Common myeloid progenitor, CD34-positive (primary cell): ENCODE measurements around the gene HK2.
A peak's percentile ranks its signal among the peaks of the same experiment; 100 is the strongest.

Experiments used
- CTCF ChIA-PET: fragments of 350-600 bp; sonication (Branson Sonifier 250); formaldehyde crosslinking; loops from one replicate; lab custom pipeline; 2021; ENCODE audit warnings: antibody characterized with exemption; lab: Charles Lee
- POLR2A ChIA-PET: fragments of 350-600 bp; sonication (Branson Sonifier 250); formaldehyde crosslinking; loops from one replicate; lab custom pipeline; 2021; ENCODE audit warnings: antibody characterized with exemption; lab: Charles Lee
- DNase-seq, 3 donors: peaks; one replicate each; pipeline versions ENCODE4 v3.0.0 to v3.0.0-alpha.2; 2013
- H3K27ac ChIP-seq, 2 experiments: 1 replicate in 1 of 2; 2 replicates in 1 of 2; pipeline ENCODE4 v1.7.0; 2013; ENCODE audit warnings: inconsistent platforms in 2 of 2, low read length in 2 of 2, mild to moderate bottlenecking in 2 of 2, low read depth in 1 of 2, moderate library complexity in 1 of 2; ENCODE audit not compliant: severe bottlenecking in 2 of 2, insufficient read depth in 1 of 2, poor library complexity in 1 of 2
- H3K27me3 ChIP-seq, 5 experiments: replicated peaks in 2 of 5; 1 replicate in 3 of 5; 2 replicates in 2 of 5; pipeline versions ENCODE4 v1.6.1 to v1.7.0; 2013; ENCODE audit warnings: low read length in 4 of 5, mild to moderate bottlenecking in 2 of 5, moderate library complexity in 2 of 5, inconsistent platforms in 1 of 5; ENCODE audit not compliant: insufficient read depth in 5 of 5, control insufficient read depth in 4 of 5
- H3K36me3 ChIP-seq, 4 experiments: 1 replicate in 2 of 4; 2 replicates in 2 of 4; pipeline versions ENCODE4 v1.6.1 to v1.7.0; 2013; ENCODE audit warnings: low read length in 3 of 4, control low read depth in 1 of 4, mild to moderate bottlenecking in 1 of 4; ENCODE audit not compliant: control insufficient read depth in 4 of 4, insufficient read depth in 4 of 4
- H3K4me1 ChIP-seq, 4 experiments: 1 replicate in 3 of 4; 2 replicates in 1 of 4; pipeline versions ENCODE4 v1.6.1 to v1.7.1; 2013; ENCODE audit warnings: low read length in 3 of 4, mild to moderate bottlenecking in 3 of 4, control low read depth in 1 of 4, inconsistent platforms in 1 of 4, moderate library complexity in 1 of 4; ENCODE audit not compliant: control insufficient read depth in 4 of 4, insufficient read depth in 4 of 4; ENCODE audit errors: control extremely low read depth in 1 of 4
- H3K4me3 ChIP-seq, 7 experiments: 1 replicate in 4 of 7; 2 replicates in 3 of 7; pipeline versions ENCODE4 v1.5.1 to v1.7.0; 2013; ENCODE audit warnings: mild to moderate bottlenecking in 7 of 7, low read length in 6 of 7, moderate library complexity in 6 of 7, inconsistent platforms in 2 of 7, low read depth in 2 of 7, control low read depth in 1 of 7; ENCODE audit not compliant: insufficient read depth in 4 of 7, control insufficient read depth in 1 of 7; ENCODE audit errors: extremely low read depth in 1 of 7
- H3K9me3 ChIP-seq, 5 experiments: 1 replicate in 4 of 5; 2 replicates in 1 of 5; pipeline versions ENCODE4 v1.6.1 to v1.7.1; 2013; ENCODE audit warnings: low read length in 4 of 5, mild to moderate bottlenecking in 2 of 5, inconsistent platforms in 1 of 5, low read depth in 1 of 5, moderate library complexity in 1 of 5; ENCODE audit not compliant: control insufficient read depth in 4 of 5, insufficient read depth in 2 of 5; ENCODE audit errors: control extremely low read depth in 1 of 5
- WGBS: methylation state at CpG from one replicate; pipeline ENCODE4 v1.1.5; 2013; ENCODE audit not compliant: insufficient coverage; 5-methylcytosine and 5-hydroxymethylcytosine counted together

HK2 gene

DNA sequence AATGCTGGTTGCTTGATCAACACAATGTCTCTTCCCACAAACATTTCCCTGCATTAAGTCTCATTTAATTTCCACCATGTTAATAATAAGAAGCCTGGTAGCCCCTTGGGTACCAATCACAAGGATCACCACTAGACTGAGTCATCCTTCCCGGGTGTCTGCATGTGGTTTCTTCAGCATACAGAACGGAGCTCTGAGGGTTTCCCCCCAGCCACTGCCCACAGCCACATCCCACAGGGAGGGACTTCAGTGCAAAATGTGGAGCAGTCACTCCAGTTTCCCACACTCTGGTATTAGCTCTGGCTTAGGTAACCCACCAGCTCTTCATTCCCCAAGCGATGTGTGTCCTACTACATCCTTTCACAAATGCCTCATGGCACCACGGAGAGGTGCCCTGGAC is 81.8 kb downstream of the HK2 start:
- H3K9me3 ChIP-seq: no peaks in the 10 kb centered on the region
- H3K4me1 ChIP-seq: peaks cover 0 to 6% (median 4%) of the 10 kb centered on the region in 4 experiments
- no peak overlapping the region for H3K4me3 ChIP-seq
- no peaks in the 10 kb centered on the region for H3K36me3 ChIP-seq
- ChIA-PET POLR2A (no interaction called here), CTCF (interaction anchor here (1.0 kb wide), 1 partner anchor 9 kb away, joined by 3 read pairs; no protein-coding TSS in a partner anchor)
- H3K27me3 ChIP-seq: peaks cover 0 to 12% (median 0%) of the 10 kb centered on the region in 5 experiments
- 53% methylated on average over 3 of the region's 4 CpGs for WGBS
- H3K27ac ChIP-seq: no peak overlapping the region
- DNase-seq: peak in 2 of 3 donors; percentile 23 to 29

DNA sequence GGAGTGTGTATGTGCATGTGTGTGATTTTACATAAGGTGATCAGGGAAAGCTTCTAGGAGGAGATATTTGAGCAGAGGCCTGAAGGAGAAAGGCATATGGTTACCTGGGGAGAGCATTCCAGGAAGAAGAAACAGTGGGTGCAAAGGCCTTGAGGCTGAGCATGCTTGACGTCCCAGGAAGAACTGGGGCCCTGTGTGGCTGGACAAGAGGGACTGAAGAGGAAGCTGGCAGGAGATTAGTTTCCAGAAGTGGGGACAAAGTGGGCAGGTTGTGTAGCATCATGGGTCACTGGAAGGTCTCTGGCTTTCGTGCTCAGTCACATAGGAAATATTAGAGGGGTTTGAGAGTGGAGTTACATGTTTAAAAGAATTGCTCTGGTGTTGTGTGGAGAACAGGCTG is 82.5 kb downstream of the HK2 start:
- ChIA-PET CTCF (interaction anchor here (0.7 to 1.2 kb wide), 3 partner anchors 8 to 149 kb away, joined by 3 read pairs; no protein-coding TSS in a partner anchor), POLR2A (no interaction called here)
- Histone ChIP-seq H3K4me1 (peaks cover 0 to 6% (median 4%) of the 10 kb centered on the region in 4 experiments), H3K36me3 (no peaks in the 10 kb centered on the region), H3K27ac (no peak overlapping the region), H3K27me3 (peaks cover 0 to 19% (median 0%) of the 10 kb centered on the region in 5 experiments), H3K9me3 (no peaks in the 10 kb centered on the region), H3K4me3 (no peak overlapping the region)
- DNase-seq: no peak
- WGBS: 88% methylated on average over 2 of the region's 2 CpGs

DNA sequence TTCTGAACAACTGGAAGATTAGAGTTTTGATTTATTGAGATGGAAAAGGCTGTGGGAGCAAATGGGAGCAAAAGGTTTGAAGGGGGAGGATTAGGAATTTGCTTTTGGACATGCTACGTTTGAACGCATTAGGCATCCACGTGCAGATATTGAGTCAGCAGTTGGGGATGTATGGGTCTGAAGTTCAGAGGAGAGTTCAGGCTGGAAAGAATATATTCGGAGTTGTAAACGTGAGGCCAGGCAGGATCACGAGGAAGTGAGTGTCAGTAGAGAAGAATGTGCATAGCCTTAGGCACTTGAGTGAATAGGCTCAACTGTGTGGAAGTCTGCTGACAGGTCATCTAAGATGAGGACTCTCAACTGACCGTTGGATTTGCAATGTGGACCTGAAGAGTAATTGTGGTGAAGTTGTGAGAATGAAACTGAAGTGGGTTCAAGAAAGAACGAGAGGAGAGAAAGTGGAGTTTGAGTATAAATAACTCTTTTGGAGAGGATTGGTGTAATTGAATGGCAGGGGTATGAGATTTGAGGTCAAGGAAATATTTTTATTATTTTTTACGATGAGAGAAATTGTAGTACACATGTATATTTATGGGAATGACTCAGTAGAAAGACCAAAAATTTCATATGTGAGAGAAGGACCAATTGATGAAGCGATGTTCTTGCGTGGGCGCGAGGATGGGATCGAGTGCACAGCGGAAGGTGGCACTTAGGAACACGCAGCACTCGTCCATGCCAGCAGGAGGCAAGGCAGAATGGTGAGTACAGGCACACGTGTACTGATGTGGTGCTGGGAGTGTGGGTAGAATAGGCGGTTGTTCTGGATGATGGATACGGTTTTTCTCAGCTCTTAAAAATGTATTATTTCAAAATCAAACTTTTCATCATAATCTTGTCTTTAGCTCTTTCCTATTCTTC is 84.0 kb downstream of the HK2 start:
- Histone ChIP-seq H3K36me3 (no peaks in the 10 kb centered on the region), H3K4me3 (no peak overlapping the region), H3K27ac (no peak overlapping the region), H3K27me3 (peaks cover 0 to 17% (median 0%) of the 10 kb centered on the region in 5 experiments), H3K9me3 (no peaks in the 10 kb centered on the region), H3K4me1 (peaks cover 0 to 13% (median 9%) of the 10 kb centered on the region in 4 experiments)
- ChIA-PET POLR2A (interaction anchor here (0.6 kb wide), 1 partner anchor 302 kb away, joined by 3 read pairs; no protein-coding TSS in a partner anchor), CTCF (interaction anchor here (1.3 to 1.7 kb wide), 4 partner anchors 147 to 281 kb away, joined by 4 to 9 read pairs (median 5); partner anchors contain the start of gene TACR1)
- DNase-seq: no peak
- 95% methylated on average over 17 of the region's 20 CpGs for WGBS

DNA sequence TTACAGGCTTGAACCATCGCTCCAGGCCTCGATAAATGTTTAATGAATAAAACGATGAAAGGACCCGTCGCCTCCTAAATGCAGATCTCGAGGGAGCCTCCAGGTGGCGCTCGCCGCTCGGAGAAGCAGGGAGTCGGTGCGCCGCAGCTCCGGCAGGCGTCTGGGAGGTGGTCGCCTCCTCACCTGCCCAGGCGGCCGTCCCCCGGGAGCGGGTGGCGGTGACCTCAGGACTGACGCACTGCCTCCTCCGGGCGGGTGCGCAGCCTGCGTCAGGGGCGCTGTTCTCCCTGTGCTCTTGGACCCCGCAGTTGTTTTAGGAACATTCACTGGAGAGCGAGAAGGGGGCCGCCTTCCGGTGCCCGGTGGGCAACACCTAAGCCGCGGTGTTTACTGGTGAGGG is 85.9 kb downstream of the HK2 start:
- ChIA-PET CTCF (interaction anchor here (1.0 to 1.6 kb wide), 6 partner anchors 16 to 231 kb away, joined by 3 to 5 read pairs (median 4); no protein-coding TSS in a partner anchor), POLR2A (no interaction called here)
- Histone ChIP-seq H3K9me3 (no peaks in the 10 kb centered on the region), H3K4me3 (peak overlapping the region in 6 of 7 experiments; percentile 16 to 72 (median 52)), H3K27me3 (peaks cover 0 to 17% (median 0%) of the 10 kb centered on the region in 5 experiments), H3K27ac (no peak overlapping the region), H3K4me1 (peaks cover 0 to 19% (median 14%) of the 10 kb centered on the region in 4 experiments), H3K36me3 (no peaks in the 10 kb centered on the region)
- DNase-seq: peak; percentile 65 to 79 (median 77)
- WGBS: 3% methylated on average over 34 of the region's 34 CpGs

DNA sequence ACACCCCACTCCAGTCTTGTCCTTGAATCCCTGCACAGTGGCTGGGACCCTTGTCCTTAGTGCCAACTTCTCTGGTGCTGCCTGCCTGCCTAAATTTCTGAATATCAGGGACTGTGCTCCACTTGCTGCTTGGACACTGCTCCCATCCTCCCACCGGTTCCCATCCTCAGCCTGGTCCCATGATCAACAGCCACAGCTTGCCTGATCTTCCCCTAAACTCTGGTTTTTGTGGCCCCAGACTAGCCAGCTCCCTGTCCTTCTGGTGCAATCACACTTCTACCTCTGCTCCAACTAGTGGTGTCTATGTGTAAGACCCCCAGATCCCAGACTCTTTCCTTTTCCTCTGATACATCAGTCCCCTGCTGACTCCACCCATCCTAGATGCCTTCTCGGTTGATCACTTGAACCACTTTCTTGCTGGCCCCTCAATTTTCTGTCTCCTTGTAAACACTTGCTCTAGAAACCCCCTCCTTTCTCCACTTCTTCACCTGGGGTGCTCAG is 87.4 kb downstream of the HK2 start:
- H3K4me3 ChIP-seq: no peak overlapping the region
- peaks cover 0 to 17% (median 0%) of the 10 kb centered on the region in 5 experiments for H3K27me3 ChIP-seq
- H3K27ac ChIP-seq: no peak overlapping the region
- no peaks in the 10 kb centered on the region for H3K9me3 ChIP-seq
- CTCF ChIA-PET: interaction anchor here (1.1 kb wide), 1 partner anchor 46 kb away, joined by 3 read pairs; no protein-coding TSS in a partner anchor
- WGBS: 95% methylated on average over 2 of the region's 2 CpGs
- peaks cover 0 to 17% (median 14%) of the 10 kb centered on the region in 4 experiments for H3K4me1 ChIP-seq
- H3K36me3 ChIP-seq: no peaks in the 10 kb centered on the region
- POLR2A ChIA-PET: no interaction called here
- no peak for DNase-seq

DNA sequence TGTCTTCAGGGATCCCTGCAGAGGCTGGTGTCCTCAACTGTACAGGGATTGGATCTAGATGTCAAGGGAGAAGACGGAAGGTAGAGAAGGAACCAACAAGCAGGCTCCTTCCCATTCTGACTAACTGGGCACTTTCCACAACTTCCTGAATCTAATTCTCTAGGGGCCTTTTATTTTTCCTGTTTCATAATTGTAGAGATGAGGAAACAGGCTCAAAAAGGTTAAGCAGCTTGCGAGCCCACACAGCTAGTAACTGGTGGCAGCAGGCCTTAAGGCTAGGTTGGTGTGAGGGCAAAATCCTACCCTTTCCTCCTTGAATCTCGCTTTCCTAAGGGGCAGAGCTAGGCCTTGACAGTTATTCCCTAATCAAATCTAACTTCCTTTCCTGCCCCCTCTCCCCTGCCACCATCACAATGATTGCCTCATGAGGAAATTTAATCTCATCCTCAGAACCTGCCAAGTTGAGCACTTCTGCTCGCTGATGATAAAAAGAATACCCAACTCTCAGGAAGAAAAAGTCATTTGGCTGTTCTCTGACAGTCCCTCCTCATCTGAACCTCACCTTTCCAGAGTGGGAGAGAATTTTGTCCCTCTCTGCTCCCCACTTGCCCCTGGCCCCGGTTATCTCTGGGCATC is 88.8 kb downstream of the HK2 start:
- ChIA-PET CTCF (no interaction called here), POLR2A (no interaction called here)
- no peak overlapping the region for H3K27ac ChIP-seq
- no peak overlapping the region for H3K4me3 ChIP-seq
- H3K4me1 ChIP-seq: peaks cover 0 to 17% (median 14%) of the 10 kb centered on the region in 4 experiments
- H3K36me3 ChIP-seq: no peaks in the 10 kb centered on the region
- 58% methylated on average over 4 of the region's 5 CpGs for WGBS
- peak in 2 of 3 donors; percentile 15 to 33 for DNase-seq
- H3K27me3 ChIP-seq: peaks cover 0 to 17% (median 0%) of the 10 kb centered on the region in 5 experiments
- no peaks in the 10 kb centered on the region for H3K9me3 ChIP-seq
